ENCODE data around the gene PIGL. TPM values are rescaled to one million over a fixed set of nuclear protein-coding genes. Genes with fewer than 3 reads are reported as not detected.
"Not testable (repeated sequence)": the region's sequence is repeated elsewhere in the genome, so short reads cannot be mapped to it uniquely, and the experiment has no call there.

The PIGL gene
- total RNA-seq, 1 experiment from 2014 or later, result 44.1 TPM

- H3K27me3 Mint-ChIP-seq (ENCODE audit: low read depth); POLR2A ChIA-PET; ATAC-seq; CTCF ChIA-PET; DNase-seq (ENCODE audit: low spot score); H3K4me3 Mint-ChIP-seq; H3K9me3 Mint-ChIP-seq; H3K36me3 Mint-ChIP-seq: not testable (repeated sequence)
- Mint-ChIP-seq H3K4me1 (peaks cover 60% of the 10 kb centered on the region), H3K27ac (peak overlapping the region; percentile 39; the same call in 1 of the 2 replicates)
- 0 out of 2 replicates have a peak, but pooled peaks have one; percentile 29 for TF ChIP-seq ELF4 (CRISPR knock-in tag; IDR thresholded peaks at IDR 0.05; ENCODE audit: low read depth)
These were observed 15.3 kb upstream of the PIGL start for GRCh38 chr17:16201693-16202131.

- not testable (repeated sequence) for DNase-seq (ENCODE audit: low spot score); H3K36me3 Mint-ChIP-seq; H3K9me3 Mint-ChIP-seq; ATAC-seq; H3K4me3 Mint-ChIP-seq; H3K27me3 Mint-ChIP-seq (ENCODE audit: low read depth)
- Mint-ChIP-seq H3K4me1 (peaks cover 60% of the 10 kb centered on the region), H3K27ac (peak overlapping the region; percentile 69)
- CTCF ChIA-PET, result interaction anchor here (1.0 to 1.2 kb wide), 2 partner anchors 84 to 161 kb away, joined by 3 to 5 read pairs; no protein-coding TSS in a partner anchor
- POLR2A ChIA-PET, result interaction anchor here (1.1 kb wide), 1 partner anchor 11 kb away, joined by 3 read pairs; no protein-coding TSS in a partner anchor
These were observed 14.2 kb upstream of the PIGL start for GRCh38 chr17:16202554-16203500.

GRCh38 chr17:16204763-16205162, 12.2 kb upstream of the PIGL start:
- Mint-ChIP-seq H3K4me1 (peaks cover 47% of the 10 kb centered on the region), H3K27ac (peak overlapping the region; percentile 43)
- DNase-seq (ENCODE audit: low spot score); ATAC-seq; H3K36me3 Mint-ChIP-seq; CTCF ChIA-PET; H3K27me3 Mint-ChIP-seq (ENCODE audit: low read depth); H3K9me3 Mint-ChIP-seq; H3K4me3 Mint-ChIP-seq: not testable (repeated sequence)
- POLR2A ChIA-PET, result interaction anchor here (0.7 kb wide), 1 partner anchor 206 kb away, joined by 3 read pairs; no protein-coding TSS in a partner anchor

GRCh38 chr17:16211590-16211989, 5.4 kb upstream of the PIGL start:
- Mint-ChIP-seq H3K4me1 (peaks cover 17% of the 10 kb centered on the region), H3K4me3 (no peak overlapping the region), H3K36me3 (no peaks in the 10 kb centered on the region), H3K27me3 (ENCODE audit: low read depth) (no peaks in the 10 kb centered on the region), H3K9me3 (no peaks in the 10 kb centered on the region), H3K27ac (no peak overlapping the region)
- TF ChIP-seq ATF6 (CRISPR knock-in tag; IDR thresholded peaks at IDR 0.05), result no peak
- TF ChIP-seq RORB (CRISPR knock-in tag; IDR thresholded peaks at IDR 0.05), result no peak
- no peak for TF ChIP-seq ZNF671 (CRISPR knock-in tag; IDR thresholded peaks at IDR 0.05)
- no peak for TF ChIP-seq SMAD3 (CRISPR knock-in tag; IDR thresholded peaks at IDR 0.05; ENCODE audit: borderline replicate concordance)
- no peak for TF ChIP-seq NR2C2 (CRISPR knock-in tag; IDR thresholded peaks at IDR 0.05)
- TF ChIP-seq NFATC4 (CRISPR knock-in tag; IDR thresholded peaks at IDR 0.05), result no peak
- TF ChIP-seq PREB (CRISPR knock-in tag; IDR thresholded peaks at IDR 0.05; ENCODE audit: borderline replicate concordance), result no peak
- no peak for TF ChIP-seq ATF2 (CRISPR knock-in tag; IDR thresholded peaks at IDR 0.05; ENCODE audit: borderline replicate concordance, low read depth)
- no peak for TF ChIP-seq CDX4 (CRISPR knock-in tag; IDR thresholded peaks at IDR 0.05; ENCODE audit: borderline replicate concordance)
- no peak for TF ChIP-seq ZNF138 (CRISPR knock-in tag; conservative IDR thresholded peaks at IDR 0.05)
- ATAC-seq, result no peak
- CTCF ChIA-PET, result no interaction called here
- POLR2A ChIA-PET, result no interaction called here
- DNase-seq (ENCODE audit: low spot score), result no peak

Measured in WTC11 (cell line).